Astrocyte of the hippocampus (primary cell): ENCODE data around the gene ZNF695.
"Not testable (repeated sequence)": the region's sequence is repeated elsewhere in the genome, so short reads cannot be mapped to it uniquely, and the experiment has no call there.

Experiments used
- DNase-seq: peaks from one replicate; pipeline ENCODE4 v3.0.0; 2011; ENCODE audit warnings: low read depth, low spot score

The ZNF695 gene

GRCh38 chr1:247007511-247008405 is at the start of gene ZNF695:
Gene ZNF695, minus strand, starts transcription at chr1:247008057. Its CDS starts 149 bp downstream, at chr1:247007908.
- DNase-seq: peak; percentile 99

GRCh38 chr1:247056071-247056470 is 48.2 kb upstream of the ZNF695 start:
- no peak for DNase-seq

- DNase-seq: peak; percentile 66
These were observed 47.1 kb upstream of the ZNF695 start for GRCh38 chr1:247054992-247055415.

GRCh38 chr1:247047702-247048101 is 39.8 kb upstream of the ZNF695 start:
- no peak for DNase-seq

GRCh38 chr1:247047260-247047659 is 39.4 kb upstream of the ZNF695 start:
- no peak for DNase-seq

GRCh38 chr1:247043406-247043805 is 35.5 kb upstream of the ZNF695 start:
- DNase-seq: no peak

GRCh38 chr1:247037511-247038320 is 29.9 kb upstream of the ZNF695 start:
- DNase-seq: no peak

- not testable (repeated sequence) for DNase-seq
These were observed 24.4 kb upstream of the ZNF695 start for GRCh38 chr1:247032306-247032705.

GRCh38 chr1:247024658-247025057 is 16.8 kb upstream of the ZNF695 start:
- DNase-seq: not testable (repeated sequence)

- DNase-seq: no peak
These were observed 5.5 kb upstream of the ZNF695 start for GRCh38 chr1:247013391-247013790.

- no peak for DNase-seq
These were observed 546 bp upstream of the ZNF695 start for GRCh38 chr1:247008406-247008799.

GRCh38 chr1:247004081-247004480 is 3.8 kb downstream of the ZNF695 start:
- DNase-seq: not testable (repeated sequence)

GRCh38 chr1:246989901-246990300 is 18.0 kb downstream of the ZNF695 start:
- DNase-seq: no peak

- no peak for DNase-seq
These were observed 19.5 kb downstream of the ZNF695 start for GRCh38 chr1:246988316-246988715.

GRCh38 chr1:246987083-246987690 is 20.7 kb downstream of the ZNF695 start:
- DNase-seq: no peak

- DNase-seq: no peak
These were observed 29.1 kb downstream of the ZNF695 start for GRCh38 chr1:246978785-246979184.

GRCh38 chr1:246978281-246978680 is 29.6 kb downstream of the ZNF695 start:
- no peak for DNase-seq

- DNase-seq: no peak
These were observed 35.9 kb downstream of the ZNF695 start for GRCh38 chr1:246971969-246972368.

GRCh38 chr1:246971090-246971721 is 36.7 kb downstream of the ZNF695 start:
- DNase-seq: peak; percentile 15

- DNase-seq: no peak
These were observed 38.2 kb downstream of the ZNF695 start for GRCh38 chr1:246969621-246970020.

GRCh38 chr1:246966502-246966901 is 41.4 kb downstream of the ZNF695 start:
- DNase-seq: no peak
